ENCODE data around the gene TDRD12.

Gene TDRD12

DNA sequence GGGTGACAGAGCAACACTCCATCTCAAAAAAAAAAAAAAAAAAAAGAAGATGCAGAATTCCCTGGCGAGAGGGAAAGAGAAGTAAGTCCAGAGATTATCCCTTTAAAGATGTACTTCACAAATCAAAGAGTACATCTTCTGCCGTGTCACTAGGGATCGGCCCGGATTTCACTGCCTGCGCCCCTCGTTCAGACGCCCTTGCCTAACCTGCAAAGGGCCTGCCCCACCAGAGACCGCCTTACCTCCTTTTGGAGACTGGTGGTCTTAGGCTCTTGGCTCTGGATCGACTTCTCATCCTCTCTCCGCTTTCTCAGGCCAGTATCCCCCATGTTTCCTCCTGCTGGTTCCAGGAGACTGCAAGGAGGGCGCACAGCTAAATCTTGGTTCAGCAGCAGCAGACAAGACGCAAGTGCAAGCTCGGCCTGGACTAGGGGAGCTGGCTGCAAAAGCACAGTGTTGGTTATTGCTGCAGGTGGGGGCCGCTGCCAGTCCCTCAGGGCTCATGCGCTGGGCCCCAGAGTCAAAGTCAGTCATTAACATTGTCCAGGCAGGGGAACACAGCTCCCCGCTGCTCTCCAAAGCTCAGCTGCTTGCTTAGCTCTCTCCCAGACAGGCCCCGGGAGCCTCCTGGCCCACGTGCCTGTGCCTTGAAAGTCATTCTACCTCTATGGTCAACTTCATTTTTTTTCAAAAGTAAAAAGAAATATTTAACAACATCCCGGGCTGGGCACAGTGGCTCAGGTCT lies 148.8 kb downstream of the TDRD12 start:
- DNase-seq (ENCODE audit: low read depth) = no peak

DNA sequence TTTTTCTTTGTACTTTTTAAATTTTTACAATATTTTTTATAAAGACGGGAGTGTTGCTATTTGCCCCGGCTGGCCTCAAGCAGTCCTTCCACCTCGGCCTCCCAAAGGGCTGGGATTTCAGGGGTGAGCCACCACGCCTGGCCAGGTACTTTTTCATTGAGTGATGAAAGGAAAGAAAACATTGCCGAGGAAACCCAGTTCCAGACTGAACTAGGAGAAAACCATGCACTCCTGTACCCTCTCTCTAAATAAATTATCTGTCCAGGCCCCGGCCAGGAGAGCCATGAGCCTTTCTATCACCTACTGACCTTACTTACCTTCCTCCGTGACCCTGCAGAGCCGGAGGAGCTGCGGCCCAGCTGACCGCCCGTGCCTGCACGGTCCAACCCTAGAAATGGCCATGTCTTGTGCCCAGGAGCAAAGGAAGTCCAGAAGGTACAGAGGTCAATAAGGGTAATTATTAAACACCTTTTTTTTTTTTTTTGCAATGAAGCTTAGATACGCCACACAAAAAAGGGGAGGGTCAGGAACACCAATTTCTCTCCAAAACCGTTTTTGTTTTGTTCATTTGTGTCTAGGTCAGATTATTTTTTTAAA lies 149.9 kb downstream of the TDRD12 start, which contains the start of gene SLC7A9:
TSS of gene SLC7A9 (minus strand) at position 399 of the 597 bp plus-strand sequence. CDS start 1,233 bp downstream, outside the sequence.
- DNase-seq (ENCODE audit: low read depth) = no peak

DNA sequence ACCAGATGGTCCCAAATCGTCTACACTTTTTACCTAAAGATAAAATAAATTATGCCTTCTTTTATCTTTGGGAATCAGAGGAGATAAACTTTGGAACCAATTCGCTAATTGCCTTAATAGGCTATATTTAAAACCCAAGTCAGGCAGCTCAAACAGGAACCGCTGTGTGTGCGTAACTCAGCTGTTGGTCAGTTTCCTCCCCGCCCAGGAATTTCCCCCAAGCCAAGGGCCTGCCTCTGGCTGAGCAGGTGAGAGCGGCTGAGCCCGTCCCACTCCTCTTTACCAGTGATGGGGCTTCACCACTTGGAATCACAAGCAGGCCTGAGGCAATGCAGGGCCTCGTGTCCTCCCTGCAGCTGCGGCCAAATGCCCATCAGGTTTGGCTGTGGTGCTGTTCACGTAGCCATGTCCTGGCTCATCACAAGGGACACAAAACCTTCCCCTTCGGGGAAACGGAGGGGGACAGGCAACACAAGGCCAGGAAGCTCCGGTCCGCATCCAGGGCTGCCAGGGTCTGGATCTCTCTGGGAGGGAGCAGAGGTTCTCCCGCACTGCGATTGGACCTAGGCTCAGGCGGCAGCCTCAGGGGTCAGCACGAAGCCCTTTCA lies 150.5 kb downstream of the TDRD12 start:
- no peak for DNase-seq (ENCODE audit: low read depth)

DNA sequence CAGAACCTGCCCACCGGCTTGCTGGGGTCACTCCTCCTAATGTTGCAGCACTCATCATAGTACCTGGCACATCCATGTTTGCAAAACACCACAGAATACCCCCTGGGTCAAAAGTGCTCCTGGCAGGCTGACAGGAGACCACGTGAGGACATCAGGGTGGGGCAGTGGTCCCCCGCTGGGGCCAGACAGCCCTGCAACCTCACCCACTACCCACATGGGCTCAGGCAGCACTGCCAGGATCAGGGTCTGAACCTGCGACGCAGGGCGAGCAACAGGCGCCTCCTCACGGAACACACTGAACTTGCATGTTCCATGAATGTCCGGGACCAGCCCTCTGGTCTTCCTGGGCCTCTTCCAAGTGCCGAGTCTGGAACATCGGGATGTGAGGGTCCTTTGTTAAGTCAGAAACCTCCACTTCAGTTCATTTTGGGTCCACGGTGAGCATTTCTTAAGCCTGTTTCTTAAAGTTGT lies 151.4 kb downstream of the TDRD12 start:
- no peak for DNase-seq (ENCODE audit: low read depth)

DNA sequence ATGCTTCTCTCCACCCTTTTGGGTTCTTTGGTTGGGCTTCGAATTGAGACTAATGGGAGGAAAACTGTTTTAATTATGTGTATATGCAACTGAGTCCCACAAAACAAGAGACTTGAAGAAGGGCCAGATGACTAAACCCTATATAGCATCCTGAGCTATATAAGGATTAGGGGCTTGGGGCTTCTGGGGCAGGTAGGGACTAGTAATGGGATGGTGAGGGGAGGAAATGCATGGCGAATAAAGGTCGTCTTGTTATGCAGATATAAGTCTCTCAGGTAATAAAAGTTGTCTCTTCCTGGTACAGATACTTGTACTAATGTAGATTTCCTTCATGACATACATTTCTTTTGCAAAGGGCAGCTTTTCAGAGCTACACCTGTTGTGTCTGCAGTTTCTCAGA lies 152.8 kb downstream of the TDRD12 start:
- DNase-seq (ENCODE audit: low read depth) = no peak

DNA sequence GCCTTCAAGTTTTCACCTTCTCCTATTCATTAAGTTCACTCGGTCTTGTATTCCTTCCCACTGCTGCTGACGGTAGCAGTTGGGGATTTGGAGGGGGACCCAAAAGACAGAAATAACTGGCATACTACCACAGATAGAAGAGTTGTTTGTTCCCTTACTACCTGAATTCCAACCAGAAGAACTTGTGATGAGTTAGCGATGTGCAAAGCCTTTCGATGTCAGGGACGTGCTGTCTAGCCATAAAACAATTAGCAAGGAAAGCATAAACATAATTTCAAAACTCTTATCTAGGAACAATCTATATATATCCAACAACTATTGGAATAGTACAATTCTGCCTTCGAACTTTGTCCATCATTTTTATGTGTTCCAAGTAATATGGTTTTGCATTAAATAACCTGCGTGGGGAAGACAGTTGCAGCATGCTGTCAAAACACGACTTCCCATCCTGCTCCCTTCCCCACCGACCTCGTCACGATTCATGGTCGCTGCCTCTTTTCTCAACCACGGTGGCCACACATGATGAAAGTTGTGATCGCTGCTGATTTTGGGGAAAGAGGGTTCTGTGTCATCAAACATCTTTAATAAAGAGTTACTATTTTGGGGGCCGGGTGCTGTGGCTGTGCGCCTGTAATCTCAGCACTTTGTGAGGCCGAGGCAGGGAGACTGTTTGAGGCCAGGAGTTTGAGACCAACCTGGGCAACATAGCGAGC lies 153.8 kb downstream of the TDRD12 start:
- no peak for DNase-seq (ENCODE audit: low read depth)

DNA sequence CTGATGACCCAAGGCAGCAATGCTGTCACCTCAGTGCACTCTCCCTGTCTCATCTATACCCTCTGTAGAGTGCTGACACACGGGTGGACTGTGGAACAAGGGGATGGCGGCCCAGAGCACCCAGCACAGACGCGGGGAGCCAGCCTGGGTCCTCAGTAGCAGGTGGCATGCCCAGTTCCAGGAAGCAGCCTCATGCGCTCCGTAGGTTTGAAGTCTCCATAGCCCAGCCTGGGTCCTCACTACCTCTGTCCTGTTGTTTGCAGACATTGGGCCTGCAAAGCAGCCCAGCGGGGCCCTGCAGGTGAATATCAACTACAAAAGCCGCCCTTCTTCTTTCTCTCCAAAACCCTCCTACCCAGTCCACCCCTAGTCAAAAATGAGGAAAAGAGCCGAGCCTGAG lies 155.0 kb downstream of the TDRD12 start:
- no peak for DNase-seq (ENCODE audit: low read depth)

DNA sequence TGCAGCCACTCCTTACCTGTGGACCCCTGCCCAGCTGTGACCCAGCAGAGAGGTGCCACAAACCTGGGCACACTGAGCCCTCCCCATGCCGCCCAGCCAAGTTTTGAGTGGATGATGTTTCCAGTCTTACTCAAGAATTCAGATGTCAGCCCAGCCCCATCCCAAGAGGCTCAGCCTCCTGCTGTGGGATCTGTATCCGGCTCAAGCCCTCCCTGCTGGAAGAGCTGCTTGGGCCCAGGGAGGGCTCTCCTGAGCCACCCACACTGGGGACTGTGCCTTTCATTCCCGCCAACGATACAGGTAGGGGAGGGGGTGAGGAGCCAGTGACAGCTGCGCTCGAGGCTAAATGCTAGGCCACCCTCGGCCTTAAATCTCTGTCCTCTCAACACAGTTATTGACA lies 155.9 kb downstream of the TDRD12 start:
- no peak for DNase-seq (ENCODE audit: low read depth)

DNA sequence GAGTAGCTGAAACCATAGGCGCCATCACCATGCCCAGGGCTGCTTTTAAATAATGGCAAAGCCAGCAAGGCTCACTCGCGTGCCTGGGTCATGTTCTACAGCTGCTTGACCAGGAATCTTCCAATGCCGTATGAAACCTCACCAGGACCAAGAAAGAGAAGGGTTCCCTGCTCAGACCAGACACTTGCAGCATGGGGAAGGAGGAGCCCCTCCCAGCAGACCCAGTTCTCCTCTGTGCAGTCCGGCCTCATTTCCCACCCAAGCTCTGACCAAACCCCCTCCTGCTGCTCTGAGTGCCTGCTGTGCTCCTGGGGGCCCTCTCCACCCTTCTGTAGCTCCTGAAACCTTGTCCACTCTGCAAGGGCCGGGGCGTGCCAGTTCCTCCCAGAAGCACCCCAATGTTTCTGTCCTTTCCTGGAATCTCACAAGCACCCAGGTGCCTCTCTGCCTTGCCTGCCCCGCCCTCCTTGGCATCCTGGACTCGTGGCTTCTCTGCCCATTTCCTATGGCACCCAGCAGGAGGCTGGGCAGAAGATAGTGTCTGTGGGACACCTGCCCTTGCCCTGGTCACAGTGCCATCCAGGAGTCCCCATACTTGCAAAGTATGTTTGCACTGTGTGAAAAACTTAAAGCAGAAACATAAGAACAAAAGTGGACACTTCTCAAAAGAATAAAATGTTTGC lies 156.8 kb downstream of the TDRD12 start:
- DNase-seq (ENCODE audit: low read depth) = no peak

DNA sequence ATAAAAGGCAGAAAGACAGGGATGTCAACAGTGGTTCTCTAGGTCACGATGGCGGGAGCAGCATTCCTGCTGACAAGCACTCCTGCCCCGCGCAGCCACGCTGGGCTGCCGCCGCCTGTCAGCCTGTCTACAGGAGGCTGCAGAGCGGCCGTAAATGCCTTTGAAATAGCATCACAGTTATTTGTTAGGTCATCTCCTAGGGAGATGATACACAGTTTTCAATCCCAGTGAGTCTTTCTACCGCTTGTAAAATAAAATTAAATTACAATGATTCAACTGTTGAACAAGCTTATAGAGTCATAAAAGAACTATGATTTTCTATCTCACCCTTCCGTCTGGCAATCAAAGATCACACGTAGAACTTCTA lies 157.3 kb downstream of the TDRD12 start:
- DNase-seq (ENCODE audit: low read depth) = no peak

Data from CMK (cell line).